ENCODE results near the gene NECTIN2.

The NECTIN2 gene

DNA sequence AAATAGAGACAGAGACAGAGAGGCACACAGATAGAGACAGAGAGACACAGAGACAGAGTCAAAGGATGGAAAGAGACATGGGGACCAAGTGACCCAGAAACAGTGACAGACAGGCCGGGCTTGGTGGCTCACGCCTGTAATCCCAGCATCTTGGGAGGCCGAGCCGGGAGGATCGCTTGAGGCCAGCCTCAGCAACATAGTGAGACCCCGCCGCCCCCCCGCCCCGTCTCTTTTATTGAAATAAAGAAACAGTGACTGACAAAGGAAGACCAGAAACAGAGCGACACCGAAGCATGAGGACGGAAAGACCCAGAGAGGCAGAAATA lies 848 bp upstream of the NECTIN2 start:
- TF ChIP-seq, protein P1, sequence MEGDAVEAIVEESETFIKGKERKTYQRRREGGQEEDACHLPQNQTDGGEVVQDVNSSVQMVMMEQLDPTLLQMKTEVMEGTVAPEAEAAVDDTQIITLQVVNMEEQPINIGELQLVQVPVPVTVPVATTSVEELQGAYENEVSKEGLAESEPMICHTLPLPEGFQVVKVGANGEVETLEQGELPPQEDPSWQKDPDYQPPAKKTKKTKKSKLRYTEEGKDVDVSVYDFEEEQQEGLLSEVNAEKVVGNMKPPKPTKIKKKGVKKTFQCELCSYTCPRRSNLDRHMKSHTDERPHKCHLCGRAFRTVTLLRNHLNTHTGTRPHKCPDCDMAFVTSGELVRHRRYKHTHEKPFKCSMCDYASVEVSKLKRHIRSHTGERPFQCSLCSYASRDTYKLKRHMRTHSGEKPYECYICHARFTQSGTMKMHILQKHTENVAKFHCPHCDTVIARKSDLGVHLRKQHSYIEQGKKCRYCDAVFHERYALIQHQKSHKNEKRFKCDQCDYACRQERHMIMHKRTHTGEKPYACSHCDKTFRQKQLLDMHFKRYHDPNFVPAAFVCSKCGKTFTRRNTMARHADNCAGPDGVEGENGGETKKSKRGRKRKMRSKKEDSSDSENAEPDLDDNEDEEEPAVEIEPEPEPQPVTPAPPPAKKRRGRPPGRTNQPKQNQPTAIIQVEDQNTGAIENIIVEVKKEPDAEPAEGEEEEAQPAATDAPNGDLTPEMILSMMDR (IDR thresholded peaks at IDR 0.05; ENCODE audit: extremely low read depth, insufficient read depth, missing control alignments): no peak
- no peak for DNase-seq (ENCODE audit: low spot score)
- in situ Hi-C loops (cut with MboI; ENCODE audit: low pct_unique_long_range_greater_than_20kb, low sequenced_read_pairs, unreplicated experiment): no loop called here

GRCh38 chr19:44846455-44847143 lies 502 bp downstream of the NECTIN2 start:
- TF ChIP-seq, protein P1 (IDR thresholded peaks at IDR 0.05; ENCODE audit: extremely low read depth, insufficient read depth, missing control alignments): no peak
- no peak for DNase-seq (ENCODE audit: low spot score)
- in situ Hi-C loops (cut with MboI; ENCODE audit: low pct_unique_long_range_greater_than_20kb, low sequenced_read_pairs, unreplicated experiment): no loop called here

DNA sequence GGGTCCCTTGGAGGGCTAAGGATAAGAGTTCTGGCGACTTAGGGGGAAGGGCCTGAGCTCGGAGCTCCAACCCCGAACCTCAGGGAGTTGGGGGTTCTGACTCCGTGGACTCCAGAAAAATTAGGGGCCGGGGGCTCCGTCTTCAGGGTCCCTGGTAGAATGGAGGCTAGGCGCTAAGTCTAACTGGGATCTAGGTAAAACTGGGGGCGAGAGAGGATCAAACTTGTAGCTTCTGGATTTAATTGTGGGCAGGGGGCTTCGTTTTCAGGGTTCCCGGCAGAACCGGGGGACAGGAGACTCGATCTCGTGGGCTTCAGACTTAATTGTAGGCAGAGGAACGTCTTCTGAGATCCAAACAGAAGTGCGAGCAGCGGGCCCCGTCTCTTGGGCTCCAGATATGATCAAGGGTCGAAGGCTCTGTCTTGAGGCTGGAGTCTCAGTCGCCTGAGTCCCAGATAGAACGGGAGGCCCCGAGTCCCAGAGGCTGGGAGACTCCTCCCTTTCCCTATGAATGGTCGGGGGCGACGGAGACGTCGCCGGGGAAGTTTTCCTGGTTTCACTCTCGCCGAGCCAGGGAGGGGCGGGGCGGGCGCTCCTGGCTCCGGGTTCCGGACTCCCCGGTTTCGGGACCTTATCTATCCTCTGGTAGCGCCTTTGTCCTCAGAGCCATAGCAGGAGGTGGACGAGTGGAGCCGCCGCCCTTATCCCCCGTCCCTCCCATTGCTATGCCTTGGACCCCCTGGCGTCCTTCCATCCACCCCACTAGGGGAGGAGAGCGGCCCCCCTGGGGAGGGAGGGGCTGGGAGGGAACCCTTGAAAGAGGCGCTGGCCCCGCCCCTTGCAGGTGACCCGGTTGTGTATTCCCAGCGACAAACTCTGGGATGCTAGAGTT lies 1.3 kb downstream of the NECTIN2 start:
- TF ChIP-seq, protein P1 (IDR thresholded peaks at IDR 0.05; ENCODE audit: extremely low read depth, insufficient read depth, missing control alignments): no peak
- DNase-seq (ENCODE audit: low spot score): no peak
- in situ Hi-C loops (cut with MboI; ENCODE audit: low pct_unique_long_range_greater_than_20kb, low sequenced_read_pairs, unreplicated experiment): no loop called here

GRCh38 chr19:44848036-44848811 lies 2.1 kb downstream of the NECTIN2 start:
- DNase-seq (ENCODE audit: low spot score): no peak
- in situ Hi-C loops (cut with MboI; ENCODE audit: low pct_unique_long_range_greater_than_20kb, low sequenced_read_pairs, unreplicated experiment): no loop called here
- TF ChIP-seq, protein P1 (IDR thresholded peaks at IDR 0.05; ENCODE audit: extremely low read depth, insufficient read depth, missing control alignments): no peak

GRCh38 chr19:44848812-44849447 lies 2.8 kb downstream of the NECTIN2 start:
- DNase-seq (ENCODE audit: low spot score): no peak
- TF ChIP-seq, protein P1 (IDR thresholded peaks at IDR 0.05; ENCODE audit: extremely low read depth, insufficient read depth, missing control alignments): no peak
- in situ Hi-C loops (cut with MboI; ENCODE audit: low pct_unique_long_range_greater_than_20kb, low sequenced_read_pairs, unreplicated experiment): no loop called here

DNA sequence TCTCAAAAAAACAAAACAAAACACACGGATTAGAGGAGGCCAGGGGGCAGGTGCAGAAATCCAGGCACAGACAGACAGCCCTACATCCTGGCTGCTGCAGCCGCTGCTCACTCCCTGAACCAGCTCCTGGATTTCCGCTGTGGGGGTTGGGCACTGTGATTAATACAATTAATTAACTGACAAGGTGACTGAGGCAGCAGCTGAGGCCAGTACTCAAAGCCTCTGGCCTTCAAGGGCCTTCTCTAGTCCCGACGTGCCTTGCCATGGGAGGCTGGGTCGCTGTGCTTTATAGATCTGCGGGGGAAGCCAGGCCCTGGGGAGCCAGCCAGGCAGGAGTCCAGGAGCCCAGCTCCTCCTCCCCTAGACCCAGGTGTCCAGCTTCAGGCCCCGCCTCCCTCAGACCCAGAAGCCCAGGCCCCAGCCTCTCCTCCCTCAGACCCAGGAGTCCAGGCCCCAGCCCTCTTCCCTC lies 4.6 kb downstream of the NECTIN2 start:
- in situ Hi-C loops (cut with MboI; ENCODE audit: low pct_unique_long_range_greater_than_20kb, low sequenced_read_pairs, unreplicated experiment): no loop called here
- TF ChIP-seq, protein P1 (IDR thresholded peaks at IDR 0.05; ENCODE audit: extremely low read depth, insufficient read depth, missing control alignments): no peak
- no peak for DNase-seq (ENCODE audit: low spot score)

All from GM13977 (cell line).